Activated T-cell treated with anti-CD3 and anti-CD28 coated beads for 4 hours (primary cell): ENCODE results near the gene RUNX1.

Source experiments
- DNase-seq: peaks from one replicate; pipeline ENCODE4 v3.0.0-alpha.2; 2020

The RUNX1 gene

GRCh38 chr21:34771512-34772028, 277.5 kb downstream of the RUNX1 start:
- no peak for DNase-seq

GRCh38 chr21:34770576-34770975, 278.5 kb downstream of the RUNX1 start:
- no peak for DNase-seq

- DNase-seq = no peak
These were observed 280.8 kb downstream of the RUNX1 start for GRCh38 chr21:34768326-34768725.

- no peak for DNase-seq
These were observed 282.2 kb downstream of the RUNX1 start for GRCh38 chr21:34766862-34767261.

- DNase-seq = no peak
These were observed 283.5 kb downstream of the RUNX1 start for GRCh38 chr21:34765619-34766018.

GRCh38 chr21:34764715-34765284, 284.3 kb downstream of the RUNX1 start:
- DNase-seq = no peak

- no peak for DNase-seq
These were observed 286.3 kb downstream of the RUNX1 start for GRCh38 chr21:34762786-34763185.

GRCh38 chr21:34761758-34762330, 287.3 kb downstream of the RUNX1 start:
- DNase-seq = no peak

- no peak for DNase-seq
These were observed 294.1 kb downstream of the RUNX1 start for GRCh38 chr21:34754690-34755647.

GRCh38 chr21:34748862-34749261, 300.2 kb downstream of the RUNX1 start:
- no peak for DNase-seq

GRCh38 chr21:34745557-34746255, 303.4 kb downstream of the RUNX1 start:
- DNase-seq = peak; percentile 36

- DNase-seq = no peak
These were observed 304.3 kb downstream of the RUNX1 start for GRCh38 chr21:34744801-34745200.

- DNase-seq = no peak
These were observed 305.3 kb downstream of the RUNX1 start for GRCh38 chr21:34743831-34744230.

- DNase-seq = no peak
These were observed 305.8 kb downstream of the RUNX1 start for GRCh38 chr21:34743285-34743684.

GRCh38 chr21:34740198-34740597, 308.9 kb downstream of the RUNX1 start:
- no peak for DNase-seq
